ENCODE data around the gene BMP6.

DNA sequence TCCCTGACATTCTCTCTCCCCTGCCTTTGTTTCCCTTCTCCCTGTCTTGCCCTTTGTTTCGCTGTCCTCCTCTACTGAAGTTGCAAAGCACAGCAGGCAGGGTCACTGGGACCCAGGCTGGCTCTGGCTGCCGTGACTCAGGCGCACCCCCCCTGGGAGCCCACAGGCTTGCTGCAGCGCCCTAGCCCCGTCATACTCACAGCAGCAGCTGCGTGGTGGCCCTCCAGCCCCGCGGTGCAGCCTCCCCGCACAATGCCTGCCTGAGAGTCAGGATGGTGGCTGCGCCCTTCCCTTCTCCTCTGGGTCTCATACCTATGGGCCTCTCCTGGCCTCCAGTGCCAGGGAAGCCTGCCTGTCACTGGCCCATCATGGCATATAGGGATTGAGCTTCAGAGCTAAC lies 143.0 kb downstream of the BMP6 start:
- TF ChIP-seq GATA3 (IDR thresholded peaks at IDR 0.05; ENCODE audit: low read depth, low read length) (no peak), GATA2 (IDR thresholded peaks at IDR 0.05; ENCODE audit: low read depth, low read length) (no peak)

All from SH-SY5Y (cell line).